Erythroblast (primary cell): ENCODE results near the gene CHP1.

ENCODE experiments used
- GATA1 ChIP-seq: IDR thresholded peaks from 2 replicates; pipeline ENCODE4 v1.6.1; 2011; ENCODE audit warnings: low read depth, mild to moderate bottlenecking, control low read depth, low read length, moderate library complexity
- POLR2A ChIP-seq: IDR thresholded peaks from 2 replicates; pipeline ENCODE4 v1.6.1; 2011; ENCODE audit warnings: mild to moderate bottlenecking, low read length

DNA sequence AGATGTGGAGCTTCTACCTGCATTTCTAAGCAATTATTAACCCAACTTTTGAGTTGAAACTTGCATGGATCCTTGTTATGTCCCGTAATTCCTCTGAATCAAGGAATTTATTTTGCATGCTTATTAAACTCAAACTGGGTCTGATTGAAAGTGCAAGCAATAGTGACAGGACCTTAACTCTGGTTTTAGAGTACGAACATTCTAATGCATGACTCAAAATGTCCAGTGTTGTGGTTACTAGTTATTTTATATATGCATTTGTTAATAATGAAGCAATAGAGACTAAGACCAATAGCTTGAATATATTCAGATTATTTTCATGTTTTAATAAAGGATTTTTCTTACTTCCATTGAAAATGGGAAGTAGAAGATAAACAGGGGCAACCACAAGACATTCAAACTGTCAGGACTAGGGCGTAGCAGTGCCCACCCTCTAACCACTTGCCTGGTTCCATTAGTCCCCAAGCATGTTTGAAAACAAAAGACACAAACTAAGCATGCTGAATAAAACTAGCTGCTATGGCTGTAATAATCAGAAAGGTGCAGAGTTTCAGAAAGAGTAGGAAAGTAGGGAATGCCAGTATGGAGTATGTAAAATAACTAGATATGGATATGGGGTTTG, 73.2 kb downstream of the CHP1 start:
- no peak for TF ChIP-seq POLR2A
- TF ChIP-seq GATA1 = no peak
